Limb (tissue), 2 donors: ENCODE data around the gene CLCN1.
"Not testable (repeated sequence)": the region's sequence is repeated elsewhere in the genome, so short reads cannot be mapped to it uniquely, and the experiment has no call there.

Experiments used
- DNase-seq, 2 donors: peaks; one replicate each; pipeline ENCODE4 v3.0.0-alpha.2; 2016; ENCODE audit errors: extremely low spot score in 2 of 2

CLCN1 gene

DNA sequence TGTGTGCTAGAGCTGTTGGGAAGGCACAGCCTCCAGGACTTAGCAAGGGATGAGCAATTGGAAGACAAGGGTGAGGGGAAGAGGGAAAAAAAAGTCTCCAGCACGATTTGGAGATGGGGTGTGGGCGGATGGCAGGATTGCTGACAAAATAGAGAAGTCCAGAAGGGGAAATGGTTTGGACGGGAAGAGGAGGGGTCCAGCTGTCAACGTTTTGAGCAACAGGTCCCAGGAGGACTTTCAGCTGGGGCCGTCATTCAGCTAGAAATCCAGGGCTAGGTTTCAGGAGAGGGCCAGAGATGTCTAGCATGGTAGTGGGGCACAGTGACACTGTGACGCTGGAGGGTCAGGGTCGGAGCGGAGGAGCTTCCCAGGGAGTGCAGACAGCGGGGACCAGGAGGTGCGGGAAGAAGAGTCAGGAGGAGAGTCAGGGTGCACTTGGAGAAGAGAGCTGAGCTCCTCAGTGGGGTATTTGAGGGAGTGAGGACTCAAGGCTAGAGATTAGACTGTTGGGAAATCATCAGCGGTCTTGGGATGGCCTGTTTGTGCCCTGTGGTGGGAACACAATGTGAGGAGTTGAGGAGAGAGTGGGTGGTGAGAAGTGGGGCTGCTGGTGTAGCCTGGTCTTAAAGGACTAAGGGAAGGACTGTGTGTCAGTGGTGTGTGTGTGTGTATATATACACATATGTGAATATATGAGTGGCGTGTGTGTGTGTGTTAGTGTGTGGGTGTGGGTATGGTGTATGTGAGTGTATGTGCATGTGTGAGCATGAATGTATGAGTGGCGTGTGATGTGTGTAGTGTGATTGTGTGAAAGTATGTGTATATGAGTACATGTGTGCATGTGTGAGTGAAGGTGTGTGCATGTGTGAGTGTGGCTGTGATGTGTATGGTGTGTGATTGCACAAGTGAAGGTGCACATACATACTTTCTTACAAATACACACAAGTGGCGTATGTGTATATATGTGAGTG lies 69.0 kb downstream of the CLCN1 start:
- peak; percentile 35 to 56 for DNase-seq

DNA sequence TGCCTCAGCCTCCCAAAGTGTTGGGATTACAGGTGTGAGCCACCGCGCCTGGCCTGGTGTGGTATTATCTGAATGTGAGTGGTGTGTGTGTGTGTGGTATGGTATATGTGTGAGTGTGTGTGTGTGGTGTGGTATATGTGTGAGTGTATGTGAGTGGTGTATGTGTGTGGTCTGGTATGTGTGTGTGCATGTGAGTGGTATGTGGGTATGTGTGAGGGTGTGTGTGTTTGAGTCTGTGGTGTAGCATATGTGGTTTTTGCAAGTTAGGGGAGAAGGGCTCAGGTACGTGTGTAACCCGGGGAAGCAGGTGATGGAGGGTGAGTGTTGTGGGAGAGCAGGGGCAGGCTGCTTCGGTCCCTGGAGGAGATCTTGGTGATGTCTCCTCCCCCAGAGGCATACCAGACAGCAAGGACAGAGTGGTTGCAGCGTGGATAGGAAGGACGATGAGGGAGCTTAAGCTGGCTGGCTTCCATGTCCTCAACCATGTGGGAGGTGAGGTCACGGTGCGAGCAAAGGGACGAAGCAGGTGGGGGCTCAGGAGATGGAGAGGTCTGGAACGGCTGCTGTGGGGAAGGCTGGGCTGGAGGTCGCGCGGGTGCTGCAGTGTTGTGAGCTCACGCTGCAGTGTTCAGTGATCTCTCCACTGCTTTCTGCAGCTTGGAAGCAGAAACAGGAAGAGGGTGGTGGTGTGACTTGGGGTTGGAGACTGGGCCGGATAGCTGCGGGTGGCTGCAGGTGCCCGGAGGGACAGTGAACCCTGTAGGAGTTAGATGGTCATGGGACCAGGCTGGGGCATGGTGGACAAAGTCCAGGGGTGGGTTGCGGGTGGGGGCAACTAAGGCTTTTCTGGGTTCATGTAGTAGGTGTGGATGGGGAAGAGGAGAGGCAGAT lies 70.2 kb downstream of the CLCN1 start:
- DNase-seq: no peak

DNA sequence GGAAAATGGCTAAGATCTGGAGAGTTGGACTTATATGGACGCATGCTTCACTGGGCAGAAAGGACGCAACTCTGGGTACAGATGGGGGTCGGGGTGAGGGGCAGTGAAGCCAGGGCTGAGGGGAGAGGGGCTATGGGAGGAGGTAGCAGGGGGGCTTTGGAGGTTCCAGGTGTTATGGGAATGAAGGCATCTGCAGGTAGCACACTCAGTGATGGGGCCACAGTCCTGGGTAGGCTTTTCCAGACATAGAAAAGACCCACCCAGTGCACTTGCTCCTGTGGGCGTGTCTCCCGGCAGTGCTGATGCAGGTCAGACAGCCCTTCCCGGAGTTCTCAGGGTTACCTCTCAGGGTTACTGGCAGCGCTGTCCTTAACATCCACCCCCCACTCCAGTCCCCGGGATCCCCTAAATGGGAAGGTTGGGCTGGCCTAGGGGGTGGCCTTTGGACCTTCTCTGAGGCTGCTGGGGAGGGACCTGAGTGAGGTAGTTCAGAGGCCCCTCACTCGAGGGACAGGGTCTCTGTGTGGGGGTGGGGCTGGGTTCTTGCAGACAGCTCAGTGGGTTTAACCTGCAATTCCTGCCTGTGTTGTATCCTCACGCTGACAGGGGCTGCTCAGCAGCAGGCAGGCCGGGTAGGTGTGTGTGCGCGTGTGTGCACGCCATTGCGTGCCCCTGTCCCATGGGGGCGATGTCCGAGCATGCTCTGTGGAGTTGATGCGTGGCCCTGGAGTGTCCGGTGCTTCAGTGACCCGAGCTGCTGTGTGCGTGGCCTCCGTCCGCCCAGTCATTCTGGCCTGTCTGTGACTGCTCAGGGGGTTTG lies 71.5 kb downstream of the CLCN1 start:
- no peak for DNase-seq

DNA sequence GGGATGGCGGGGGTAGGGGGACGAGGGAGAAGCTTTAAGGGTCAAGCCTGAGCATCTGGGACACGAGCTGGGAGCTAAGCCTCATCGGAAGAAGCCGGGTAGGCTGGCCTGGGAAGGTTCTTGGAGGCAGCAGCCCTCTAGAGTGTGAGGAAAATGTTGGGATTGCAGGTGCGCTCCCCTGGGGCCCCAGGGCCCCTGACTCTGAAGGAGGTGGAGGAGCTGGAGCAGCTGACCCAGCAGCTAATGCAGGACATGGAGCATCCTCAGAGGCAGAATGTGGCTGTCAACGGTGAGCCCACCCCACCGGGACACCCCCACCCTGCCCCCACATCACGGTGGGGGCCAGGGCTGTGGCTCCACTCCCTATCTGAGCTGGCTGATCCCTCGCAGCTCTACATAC lies 72.1 kb downstream of the CLCN1 start:
- DNase-seq: no peak

DNA sequence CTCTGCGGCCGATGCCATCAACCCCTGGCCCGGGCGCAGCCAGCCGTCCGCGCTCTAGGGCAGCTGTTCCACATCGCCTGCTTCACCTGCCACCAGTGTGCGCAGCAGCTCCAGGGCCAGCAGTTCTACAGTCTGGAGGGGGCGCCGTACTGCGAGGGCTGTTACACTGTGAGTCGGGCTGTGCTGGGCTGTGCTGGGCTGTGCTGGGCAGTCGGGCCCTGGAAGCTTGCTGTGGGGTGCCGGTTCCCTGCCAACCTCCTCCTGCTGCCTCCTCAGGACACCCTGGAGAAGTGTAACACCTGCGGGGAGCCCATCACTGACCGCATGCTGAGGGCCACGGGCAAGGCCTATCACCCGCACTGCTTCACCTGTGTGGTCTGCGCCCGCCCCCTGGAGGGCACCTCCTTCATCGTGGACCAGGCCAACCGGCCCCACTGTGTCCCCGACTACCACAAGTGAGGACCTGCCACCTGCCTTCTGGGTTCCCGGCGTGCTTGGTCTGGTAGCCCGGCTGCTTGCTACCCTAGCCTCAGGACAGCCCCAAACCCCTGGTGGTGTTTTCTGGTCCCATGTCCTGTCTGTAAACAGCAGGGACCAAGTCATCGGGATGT lies 72.7 kb downstream of the CLCN1 start:
- no peak for DNase-seq

DNA sequence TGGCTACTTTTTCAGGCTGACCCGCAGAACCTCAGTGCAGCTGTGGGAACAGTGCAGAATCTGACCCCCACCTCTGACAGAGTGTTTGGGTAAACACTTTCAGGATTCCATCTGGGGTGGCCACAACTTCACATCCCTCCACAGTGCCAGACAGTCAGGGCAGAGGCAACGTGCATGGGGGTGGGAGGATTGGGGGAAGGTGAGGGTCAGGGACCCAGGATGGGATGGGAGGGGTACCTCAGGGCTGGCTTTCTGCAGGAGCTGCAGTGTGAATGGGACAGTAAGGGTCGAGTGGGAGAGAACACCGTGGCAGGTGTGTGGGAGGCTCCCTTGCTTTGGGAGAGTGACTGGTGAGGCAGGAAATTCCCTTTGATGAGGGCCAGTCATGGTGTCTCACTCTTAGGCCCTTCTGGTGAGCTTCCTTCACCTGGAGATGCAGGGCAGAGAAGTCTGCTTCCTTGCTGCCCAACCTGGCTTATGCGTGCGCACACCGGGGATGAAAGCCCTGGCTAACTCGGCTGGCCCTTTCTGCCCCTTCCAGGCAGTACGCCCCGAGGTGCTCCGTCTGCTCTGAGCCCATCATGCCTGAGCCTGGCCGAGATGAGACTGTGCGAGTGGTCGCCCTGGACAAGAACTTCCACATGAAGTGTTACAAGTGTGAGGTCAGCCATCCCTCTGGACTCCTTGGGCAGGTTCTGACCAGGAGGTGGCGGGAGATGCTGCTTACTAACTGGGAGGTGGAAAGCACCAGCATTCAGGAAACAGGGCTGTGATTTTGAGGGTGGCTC lies 73.6 kb downstream of the CLCN1 start:
- no peak for DNase-seq

DNA sequence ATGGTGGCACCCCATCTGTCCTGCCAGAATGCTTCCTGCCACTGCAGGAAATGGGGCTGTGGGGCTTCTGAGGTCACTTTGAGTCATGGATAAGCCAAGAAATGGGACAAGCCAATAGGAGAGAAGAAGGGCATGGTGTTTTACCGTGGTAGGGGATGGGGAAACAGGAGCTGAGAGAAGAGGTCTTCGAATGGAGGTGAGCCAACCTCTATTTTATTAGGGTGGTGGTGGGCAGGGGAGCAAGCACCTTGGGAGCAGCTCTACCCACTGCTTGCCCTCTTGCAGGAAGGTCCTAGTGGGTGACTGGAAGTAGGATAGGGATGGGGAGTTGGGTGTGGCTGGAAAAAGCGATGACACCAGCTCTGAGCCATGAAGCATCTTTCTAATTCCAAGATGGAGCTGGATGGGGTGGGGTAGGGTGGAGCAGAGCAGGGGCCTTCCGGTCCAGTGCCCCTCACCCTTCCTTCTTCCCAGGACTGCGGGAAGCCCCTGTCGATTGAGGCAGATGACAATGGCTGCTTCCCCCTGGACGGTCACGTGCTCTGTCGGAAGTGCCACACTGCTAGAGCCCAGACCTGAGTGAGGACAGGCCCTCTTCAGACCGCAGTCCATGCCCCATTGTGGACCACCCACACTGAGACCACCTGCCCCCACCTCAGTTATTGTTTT lies 74.3 kb downstream of the CLCN1 start:
- DNase-seq: no peak

DNA sequence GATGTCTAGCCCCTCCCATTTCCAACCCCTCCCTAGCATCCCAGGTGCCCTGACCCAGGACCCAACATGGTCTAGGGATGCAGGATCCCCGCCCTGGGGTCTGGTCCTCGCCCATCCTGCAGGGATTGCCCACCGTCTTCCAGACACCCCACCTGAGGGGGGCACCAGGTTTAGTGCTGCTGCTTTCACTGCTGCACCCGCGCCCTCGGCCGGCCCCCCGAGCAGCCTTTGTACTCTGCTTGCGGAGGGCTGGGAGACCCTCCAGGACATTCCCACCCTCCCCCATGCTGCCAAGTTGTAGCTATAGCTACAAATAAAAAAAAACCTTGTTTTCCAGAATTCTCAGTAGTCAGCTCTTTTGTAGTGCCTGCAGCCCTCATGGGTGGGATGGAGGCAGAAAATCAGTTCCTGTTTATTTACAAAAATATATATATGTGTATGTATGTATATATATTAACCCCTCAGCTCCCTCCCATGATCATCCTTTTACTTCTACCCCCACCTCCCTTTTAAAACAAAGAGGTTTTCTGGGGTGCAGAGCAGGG lies 74.9 kb downstream of the CLCN1 start:
- DNase-seq: no peak

DNA sequence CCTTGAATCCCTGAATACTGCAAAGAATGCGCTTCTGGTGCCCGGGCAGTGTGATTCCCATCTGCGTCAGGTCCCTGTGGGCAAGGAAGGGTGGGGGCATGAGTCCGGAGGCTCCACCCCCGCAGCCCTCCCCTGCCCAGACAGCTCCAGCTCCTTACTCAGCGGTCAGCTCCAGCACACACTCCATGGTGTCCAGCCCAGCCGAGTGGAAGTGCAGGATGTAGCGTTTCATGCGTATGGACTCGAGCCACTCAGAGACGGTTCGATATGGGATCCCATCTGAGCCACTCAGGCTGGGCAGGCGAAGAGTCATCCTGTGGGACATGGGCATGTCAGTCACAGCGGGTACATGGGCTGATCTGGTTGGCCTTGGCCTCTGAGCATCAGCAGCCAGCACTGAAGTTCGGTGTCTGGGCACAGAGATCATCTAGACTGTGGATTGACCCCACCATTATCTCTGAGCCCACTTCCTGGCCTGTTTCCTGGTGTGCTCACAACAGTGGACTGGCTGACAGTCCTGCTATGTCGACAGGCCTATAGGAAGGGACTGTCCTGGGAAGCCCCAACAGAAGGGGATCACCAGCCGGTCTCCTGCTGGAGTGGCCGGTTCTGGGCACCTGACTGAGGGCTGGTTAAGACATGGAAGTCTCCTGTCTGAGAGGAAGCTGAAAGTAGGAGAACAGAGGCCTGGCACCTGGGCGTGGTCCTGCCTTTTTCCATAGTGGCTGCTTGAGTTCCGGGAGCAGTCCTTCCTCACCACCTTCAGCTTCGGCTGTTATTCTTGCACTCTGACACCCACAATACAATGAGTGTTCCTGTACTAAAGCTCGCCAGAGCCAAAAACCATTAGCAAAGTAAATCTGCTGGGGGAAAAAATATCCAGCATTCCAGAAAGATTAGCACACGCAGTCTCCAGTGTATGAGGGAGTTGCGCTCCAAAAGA lies 75.8 kb downstream of the CLCN1 start:
- peak; percentile 39 to 42 for DNase-seq

DNA sequence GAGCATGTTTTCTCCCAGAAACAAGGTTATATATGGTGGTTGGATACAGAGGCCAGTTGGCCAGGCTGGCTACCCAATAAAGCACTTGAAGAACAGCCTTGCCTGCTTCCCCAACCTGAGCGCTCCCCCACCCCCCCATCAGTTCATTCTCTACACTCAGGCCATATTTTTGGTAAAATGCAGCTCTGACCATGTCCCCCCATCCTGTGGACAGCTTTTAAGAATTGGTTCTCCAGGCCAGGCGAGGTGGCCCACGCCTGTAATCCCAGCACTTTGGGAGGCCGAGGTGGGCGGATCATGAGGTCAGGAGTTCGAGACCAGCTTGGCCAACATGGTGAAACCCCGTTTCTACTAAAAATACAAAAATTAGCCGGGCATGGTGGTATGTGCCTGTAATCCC lies 76.5 kb downstream of the CLCN1 start:
- DNase-seq: not testable (repeated sequence)

DNA sequence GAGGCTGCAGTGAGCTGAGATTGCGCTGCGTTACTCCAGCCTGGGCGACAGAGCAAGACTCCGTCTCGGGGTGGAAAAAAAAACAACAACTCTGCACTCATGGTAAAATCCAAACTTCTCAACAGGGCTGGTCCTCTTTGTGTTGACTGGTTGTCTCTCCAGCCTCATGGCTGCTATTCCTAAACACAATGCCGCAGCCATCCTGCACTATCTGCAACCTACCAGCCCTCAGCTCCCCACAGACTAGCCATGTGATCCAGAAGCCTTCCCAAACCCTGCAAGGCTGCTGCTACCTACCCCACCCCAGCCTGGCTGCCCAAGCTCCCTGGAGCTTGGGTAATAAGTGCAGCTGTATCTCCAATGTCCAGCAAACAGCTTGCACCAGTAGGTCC lies 77.0 kb downstream of the CLCN1 start:
- no peak for DNase-seq

DNA sequence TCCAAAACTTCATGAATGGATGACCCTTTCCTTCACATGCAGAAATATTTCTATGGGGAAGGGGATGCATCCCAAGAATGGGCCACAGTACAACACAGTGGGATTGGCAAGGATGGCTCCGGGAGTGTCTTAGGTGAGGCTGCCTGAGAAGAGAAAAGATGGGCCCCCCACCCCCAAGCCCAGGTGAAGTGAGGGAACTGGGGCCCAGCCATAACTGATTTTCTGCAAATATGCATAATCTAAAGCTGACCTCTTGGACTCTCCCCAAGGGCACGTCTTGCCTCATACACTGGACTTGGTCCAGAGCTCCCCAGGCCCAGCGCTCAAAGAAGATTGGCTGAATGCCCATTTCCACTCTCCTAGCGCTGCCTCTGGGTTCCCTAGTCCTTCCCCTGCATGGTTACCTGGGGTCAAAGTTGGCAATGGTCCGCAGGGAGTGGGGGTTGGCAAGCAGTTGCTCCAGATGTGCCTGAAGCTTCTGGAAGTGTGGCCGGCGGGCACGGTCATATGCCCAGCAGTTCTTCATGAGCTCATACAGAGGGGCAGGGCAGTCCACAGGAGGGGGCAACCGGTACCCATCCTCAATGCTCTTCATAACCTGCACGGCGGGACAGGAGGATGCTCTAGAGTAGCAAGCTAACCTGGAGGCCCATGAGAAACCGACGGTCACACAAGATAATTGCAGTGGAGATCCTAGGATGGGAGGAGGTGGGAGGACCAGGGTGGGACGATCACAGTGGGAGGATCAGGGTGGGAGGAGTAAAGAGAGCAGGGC lies 77.5 kb downstream of the CLCN1 start:
- peak in 1 of 2 donors; percentile 36 for DNase-seq

DNA sequence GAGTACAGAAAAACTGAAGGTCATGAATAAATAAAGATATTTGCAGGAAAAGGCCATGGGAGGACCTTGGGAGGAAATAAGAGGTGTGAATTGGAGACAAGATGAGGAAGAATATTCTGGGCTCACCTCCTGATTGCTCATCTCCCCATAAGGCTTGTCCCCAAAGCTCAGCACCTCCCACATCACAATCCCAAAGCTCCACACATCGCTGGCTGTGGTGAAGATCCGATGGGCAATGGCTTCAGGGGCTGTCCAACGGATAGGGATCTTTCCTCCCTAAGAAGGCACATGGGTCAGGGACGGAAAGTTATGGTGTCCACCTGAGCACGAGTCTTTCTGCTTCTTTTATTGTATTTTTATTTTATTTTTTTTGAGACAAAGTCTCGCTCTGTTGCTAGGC lies 78.2 kb downstream of the CLCN1 start:
- DNase-seq: no peak

DNA sequence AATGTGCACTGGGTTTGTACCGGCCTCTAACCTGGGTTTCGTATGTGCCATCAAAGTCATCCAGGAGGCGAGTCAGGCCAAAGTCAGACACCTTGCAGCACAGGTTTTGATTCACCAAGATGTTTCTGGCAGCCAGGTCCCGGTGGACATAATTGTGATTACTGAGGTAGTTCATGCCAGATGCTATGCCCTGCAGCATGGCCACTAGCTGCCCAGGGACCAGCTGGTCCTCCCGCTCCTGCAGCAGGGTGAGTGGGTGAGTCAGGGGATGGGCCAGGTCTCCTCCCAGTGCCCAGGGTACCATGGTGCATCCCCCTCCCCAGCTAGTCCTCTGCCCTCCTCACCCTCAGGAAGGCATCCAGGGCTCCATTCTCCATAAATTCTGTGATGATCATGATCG lies 78.9 kb downstream of the CLCN1 start:
- no peak for DNase-seq

DNA sequence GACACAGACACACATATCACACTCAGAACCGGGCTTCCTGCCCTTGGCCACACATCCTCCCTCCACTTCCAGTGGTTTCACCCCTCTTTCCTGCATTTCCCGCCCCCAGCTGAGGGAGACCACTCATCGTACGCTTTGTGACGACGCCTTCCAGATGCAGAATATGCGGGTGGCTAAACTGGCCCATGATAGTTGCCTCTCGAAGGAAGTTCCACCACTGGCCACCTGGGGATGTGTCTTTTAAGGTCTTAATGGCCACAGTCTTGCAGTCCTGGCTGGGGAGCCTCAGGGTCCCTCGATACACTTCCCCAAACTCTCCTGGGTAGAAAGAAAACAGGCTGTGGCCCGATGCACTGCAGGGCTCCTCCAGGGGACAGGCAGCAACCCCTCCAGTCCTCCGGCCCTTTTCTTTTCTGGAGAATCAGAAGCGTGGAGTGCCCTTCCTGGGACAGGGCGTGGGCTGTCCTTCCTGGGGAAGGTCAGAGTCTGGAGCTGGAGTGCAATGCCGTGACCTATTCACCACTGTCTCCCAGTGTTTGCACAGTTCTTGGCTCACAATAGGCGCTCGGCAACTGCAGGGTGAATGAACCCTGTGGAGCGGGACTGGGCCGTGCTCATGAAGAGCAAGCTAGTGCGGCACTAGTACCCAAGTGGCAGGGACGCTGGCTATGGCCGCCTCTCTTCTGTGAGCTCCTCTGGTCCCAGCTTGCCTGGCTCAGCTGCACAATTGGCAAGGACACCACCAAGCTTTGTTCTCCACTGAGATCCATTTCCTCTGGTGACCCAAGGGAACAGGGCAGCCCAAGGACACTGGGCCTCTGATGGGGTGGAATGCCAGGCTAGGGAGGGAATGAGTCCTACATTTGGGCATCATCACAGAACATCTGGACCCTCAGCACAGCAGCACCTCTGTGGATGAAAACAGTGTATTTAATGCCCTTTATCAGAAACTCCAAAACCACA lies 79.6 kb downstream of the CLCN1 start:
- no peak for DNase-seq

DNA sequence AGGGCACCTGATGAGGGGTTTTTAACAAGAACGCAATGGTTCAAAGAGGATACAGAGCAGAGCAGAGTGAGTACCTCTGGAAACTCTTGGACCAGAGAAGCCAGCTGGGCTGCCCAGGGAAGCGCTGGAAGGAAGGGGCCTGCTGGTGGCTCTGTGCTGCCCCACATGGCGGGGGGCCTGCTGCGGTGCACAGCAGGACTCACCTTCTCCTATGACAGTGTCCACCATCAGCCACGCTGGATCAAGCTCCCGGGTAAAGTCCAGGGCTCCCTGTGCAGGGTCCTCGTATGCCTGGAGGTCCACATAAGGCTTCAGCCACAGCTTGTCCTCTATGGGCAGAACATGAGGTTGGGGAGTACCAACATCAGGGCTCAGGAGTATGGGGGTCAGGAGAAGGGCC lies 80.3 kb downstream of the CLCN1 start:
- no peak for DNase-seq
